Measurements from ENCODE around the gene RAB33A. TPM values are rescaled to one million over a fixed set of nuclear protein-coding genes. Genes with fewer than 3 reads are reported as not detected.

The RAB33A gene
- total and polyA plus RNA-seq, 9 of the 15 experiments (the other 6 are each of a cell fraction or from before 2014, with no cell fraction given): 0.04 to 0.20 (median 0.06) TPM; not detected in 4

DNA sequence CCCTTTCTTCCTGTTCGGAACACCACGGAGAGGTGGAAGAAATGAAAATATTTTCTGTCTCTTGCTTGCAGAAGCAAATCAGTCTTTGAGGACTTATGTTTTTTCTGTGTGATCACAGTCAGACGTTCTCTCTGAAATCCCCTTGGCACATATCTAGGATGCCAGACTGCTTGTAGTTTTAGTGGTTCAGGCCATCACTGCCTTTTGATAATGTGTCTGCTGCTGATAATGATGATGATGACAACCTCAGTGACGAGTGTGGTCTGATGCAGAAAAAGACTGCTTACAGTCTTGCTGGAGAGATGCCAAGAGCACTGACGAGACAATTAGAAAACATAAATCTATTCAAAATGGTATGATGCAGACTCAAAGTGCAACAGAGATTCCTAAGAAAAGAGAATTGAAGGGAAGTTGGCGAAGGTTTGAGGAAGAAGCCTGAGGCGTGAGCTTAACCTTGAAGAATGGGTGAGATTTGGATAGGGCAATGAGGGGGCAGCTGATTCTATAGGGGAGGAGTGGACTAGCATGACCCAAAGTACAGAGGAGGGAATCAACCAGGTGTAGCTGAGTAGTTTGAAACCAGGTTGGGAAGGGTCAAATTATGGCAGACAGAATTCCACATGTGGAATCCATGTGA is 7.9 kb downstream of the RAB33A start (continued):
- TF ChIP-seq ZNF175 (CRISPR knock-in tag; IDR thresholded peaks at IDR 0.05; ENCODE audit: low read depth) (peak; percentile 83; the same call in 1 of the 2 replicates), PHF21A (IDR thresholded peaks at IDR 0.05; ENCODE audit: borderline replicate concordance, low read depth) (0 out of 2 replicates have a peak, but pooled peaks have one; percentile 25), KAT7 (CRISPR knock-in tag; IDR thresholded peaks at IDR 0.05; ENCODE audit: borderline replicate concordance) (no peak), GTF2E2 (tag; IDR thresholded peaks at IDR 0.05) (no peak), ZNF324 (CRISPR knock-in tag; IDR thresholded peaks at IDR 0.05) (no peak), E2F5 (CRISPR knock-in tag; IDR thresholded peaks at IDR 0.05) (no peak), CEBPB (tag; IDR thresholded peaks at IDR 0.05) (no peak), LCOR (CRISPR knock-in tag; IDR thresholded peaks at IDR 0.05) (peak; percentile 74; the same call in 1 of the 2 replicates), EGR1 (conservative IDR thresholded peaks at IDR 0.05) (peak; percentile 27), ZNF41 (CRISPR knock-in tag; conservative IDR thresholded peaks at IDR 0.05) (no peak), MAFK (IDR thresholded peaks at IDR 0.05; ENCODE audit: low read length) (peak; percentile 71), EP400 (IDR thresholded peaks at IDR 0.05) (peak; percentile 46), KHSRP (IDR thresholded peaks at IDR 0.05) (peak; percentile 92), ATF4 (CRISPR knock-in tag; IDR thresholded peaks at IDR 0.05) (no peak), ETV1 (tag; conservative IDR thresholded peaks at IDR 0.05; ENCODE audit: low read depth) (peak; percentile 17; the same call in 1 of the 2 replicates), ZNF445 (CRISPR knock-in tag; IDR thresholded peaks at IDR 0.05; ENCODE audit: low read depth) (no peak), MAFF (IDR thresholded peaks at IDR 0.05; ENCODE audit: low read length) (peak; percentile 79), FOS (IDR thresholded peaks at IDR 0.05; ENCODE audit: extremely low read depth, insufficient read length) (peak; percentile 12), MTA2 (IDR thresholded peaks at IDR 0.05; ENCODE audit: low read depth) (peak; percentile 99), PML (IDR thresholded peaks at IDR 0.05; ENCODE audit: low read length) (peak; percentile 98)
- TF ChIP-seq, protein P1, sequence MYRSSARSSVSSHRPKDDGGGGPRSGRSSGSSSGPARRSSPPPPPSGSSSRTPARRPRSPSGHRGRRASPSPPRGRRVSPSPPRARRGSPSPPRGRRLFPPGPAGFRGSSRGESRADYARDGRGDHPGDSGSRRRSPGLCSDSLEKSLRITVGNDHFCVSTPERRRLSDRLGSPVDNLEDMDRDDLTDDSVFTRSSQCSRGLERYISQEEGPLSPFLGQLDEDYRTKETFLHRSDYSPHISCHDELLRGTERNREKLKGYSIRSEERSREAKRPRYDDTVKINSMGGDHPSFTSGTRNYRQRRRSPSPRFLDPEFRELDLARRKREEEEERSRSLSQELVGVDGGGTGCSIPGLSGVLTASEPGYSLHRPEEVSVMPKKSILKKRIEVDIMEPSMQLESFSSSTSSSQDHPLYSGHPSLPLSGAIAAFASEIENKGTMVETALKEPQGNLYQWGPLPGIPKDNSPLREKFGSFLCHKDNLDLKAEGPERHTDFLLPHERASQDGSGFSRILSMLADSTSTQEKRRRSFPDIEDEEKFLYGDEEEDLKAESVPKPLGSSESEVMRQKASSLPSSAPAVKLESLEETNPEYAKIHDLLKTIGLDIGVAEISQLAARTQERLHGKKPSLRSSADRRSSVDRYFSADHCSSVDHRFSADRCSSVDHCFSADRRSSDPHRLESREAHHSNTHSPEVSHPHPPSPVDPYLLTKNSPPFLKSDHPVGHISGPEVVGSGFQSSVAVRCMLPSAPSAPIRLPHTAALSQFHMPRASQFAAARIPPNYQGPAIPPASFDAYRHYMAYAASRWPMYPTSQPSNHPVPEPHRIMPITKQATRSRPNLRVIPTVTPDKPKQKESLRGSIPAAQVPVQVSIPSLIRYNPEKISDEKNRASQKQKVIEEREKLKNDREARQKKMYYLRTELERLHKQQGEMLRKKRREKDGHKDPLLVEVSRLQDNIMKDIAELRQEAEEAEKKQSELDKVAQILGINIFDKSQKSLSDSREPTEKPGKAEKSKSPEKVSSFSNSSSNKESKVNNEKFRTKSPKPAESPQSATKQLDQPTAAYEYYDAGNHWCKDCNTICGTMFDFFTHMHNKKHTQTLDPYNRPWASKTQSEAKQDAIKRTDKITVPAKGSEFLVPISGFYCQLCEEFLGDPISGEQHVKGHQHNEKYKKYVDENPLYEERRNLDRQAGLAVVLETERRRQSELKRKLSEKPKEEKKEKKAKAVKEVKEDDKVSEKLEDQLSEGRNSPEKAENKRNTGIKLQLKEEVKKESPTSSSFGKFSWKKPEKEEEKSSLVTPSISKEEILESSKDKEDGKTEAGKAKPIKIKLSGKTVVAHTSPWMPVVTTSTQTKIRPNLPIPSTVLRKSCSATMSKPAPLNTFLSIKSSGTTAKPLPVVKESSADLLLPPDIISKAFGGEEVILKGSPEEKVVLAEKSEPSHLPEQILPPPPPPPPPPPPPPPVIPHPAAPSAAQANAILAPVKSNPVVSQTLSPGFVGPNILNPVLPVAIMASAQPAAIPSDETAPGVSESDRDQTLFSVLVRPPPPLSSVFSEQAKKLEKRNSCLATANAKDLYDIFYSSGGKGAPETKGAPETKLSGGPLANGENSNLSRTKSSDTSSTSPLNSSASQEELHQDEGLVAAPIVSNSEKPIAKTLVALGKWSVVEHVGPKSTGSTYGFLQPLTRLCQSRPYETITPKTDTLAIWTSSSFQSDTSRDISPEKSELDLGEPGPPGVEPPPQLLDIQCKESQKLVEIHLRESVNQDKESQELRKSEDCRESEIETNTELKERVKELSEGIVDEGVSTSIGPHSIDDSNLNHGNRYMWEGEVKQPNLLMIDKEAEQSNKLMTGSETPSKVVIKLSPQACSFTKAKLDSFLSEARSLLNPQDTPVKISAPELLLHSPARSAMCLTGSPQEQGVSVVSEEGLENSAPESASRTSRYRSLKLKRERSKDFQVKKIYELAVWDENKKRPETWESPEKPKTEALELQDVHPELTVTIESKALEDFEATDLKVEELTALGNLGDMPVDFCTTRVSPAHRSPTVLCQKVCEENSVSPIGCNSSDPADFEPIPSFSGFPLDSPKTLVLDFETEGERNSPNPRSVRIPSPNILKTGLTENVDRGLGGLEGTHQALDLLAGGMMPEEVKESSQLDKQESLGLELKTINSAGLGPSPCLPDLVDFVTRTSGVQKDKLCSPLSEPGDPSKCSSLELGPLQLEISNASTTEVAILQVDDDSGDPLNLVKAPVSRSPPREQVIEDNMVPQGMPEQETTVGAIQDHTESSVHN (IDR thresholded peaks at IDR 0.05; ENCODE audit: borderline replicate concordance in 1 of 2, low read depth in 1 of 2): peak in 1 of 2 experiments; percentile 76; a peak in 2 of 4 replicates

Data from K562 (cell line).